ENCODE data around the gene RSPH3. TPM values are rescaled to one million over a fixed set of nuclear protein-coding genes. Genes with fewer than 3 reads are reported as not detected.

RSPH3 gene
- total and polyA plus RNA-seq, 2 of the 8 experiments (the other 6 are each of a cell fraction or from before 2014, with no cell fraction given) = 0.60 to 2.7 TPM

DNA sequence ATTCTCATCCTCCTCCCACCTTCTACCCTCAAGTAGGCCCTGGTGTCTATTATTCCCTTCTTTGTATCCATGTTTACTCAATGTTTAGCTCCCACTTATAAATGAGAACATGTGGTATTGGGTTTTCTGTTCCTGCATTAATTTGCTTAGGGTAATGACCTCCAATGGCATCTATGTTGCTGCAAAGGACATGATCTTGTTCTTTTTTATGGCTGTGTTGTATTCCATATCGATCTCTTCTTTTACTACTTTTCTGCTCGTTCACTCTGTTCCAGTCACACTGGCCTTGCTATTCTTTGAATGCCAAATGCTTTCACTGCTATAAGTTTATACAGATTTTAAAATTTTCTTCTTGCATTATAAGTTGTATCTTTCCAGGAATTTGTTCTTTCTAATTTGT, 57.7 kb downstream of the RSPH3 start:
- H2BK20ac ChIP-seq (ENCODE audit: low read length) = no peak overlapping the region
- no peak overlapping the region for H3K23ac ChIP-seq (ENCODE audit: insufficient read length)
- H3K14ac ChIP-seq (ENCODE audit: insufficient read length) = no peak overlapping the region
- H4K8ac ChIP-seq (ENCODE audit: extremely low read depth, insufficient read depth, low read length) = no peak overlapping the region
- no peak overlapping the region for H4K5ac ChIP-seq (ENCODE audit: insufficient read length, low read depth, low read length)
- H4K20me1 ChIP-seq (replicated peaks in 1 of 2; ENCODE audit: control insufficient read depth in 1 of 2, insufficient read depth in 2 of 2, low read length in 2 of 2) = no peaks in the 10 kb centered on the region
- no peaks in the 10 kb centered on the region; the same call in 1 of the 2 replicates for H3K79me1 ChIP-seq (ENCODE audit: low read depth, low read length)
- ChIA-PET POLR2A (ENCODE audit: partially characterized antibody) (interaction anchor here (0.6 kb wide), 1 partner anchor 130 kb away, joined by 3 read pairs; no protein-coding TSS in a partner anchor), CTCF (ENCODE audit: partially characterized antibody) (no interaction called here)
- no peak overlapping the region for H3K56ac ChIP-seq (replicated peaks; ENCODE audit: insufficient read length, low read depth, low read length)
- TF ChIP-seq BRCA1 (IDR thresholded peaks at IDR 0.05; ENCODE audit: low read depth, low read length) = no peak
- TF ChIP-seq CHD2 (IDR thresholded peaks at IDR 0.05; ENCODE audit: low read length) = no peak
- no peak for TF ChIP-seq HDAC6 (IDR thresholded peaks at IDR 0.05; ENCODE audit: low read depth, low read length)
- TF ChIP-seq JUN (IDR thresholded peaks at IDR 0.05; ENCODE audit: low read depth, low read length) = no peak
- no peak for TF ChIP-seq GTF2F1 (IDR thresholded peaks at IDR 0.05; ENCODE audit: borderline replicate concordance, low read depth, low read length)
- TF ChIP-seq SP4 (IDR thresholded peaks at IDR 0.05; ENCODE audit: low read length) = no peak
- no peak for TF ChIP-seq SP1 (IDR thresholded peaks at IDR 0.05; ENCODE audit: low read depth, low read length)
- TF ChIP-seq CREB1 (IDR thresholded peaks at IDR 0.05) = no peak
- TF ChIP-seq, protein P1, sequence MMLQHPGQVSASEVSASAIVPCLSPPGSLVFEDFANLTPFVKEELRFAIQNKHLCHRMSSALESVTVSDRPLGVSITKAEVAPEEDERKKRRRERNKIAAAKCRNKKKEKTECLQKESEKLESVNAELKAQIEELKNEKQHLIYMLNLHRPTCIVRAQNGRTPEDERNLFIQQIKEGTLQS (IDR thresholded peaks at IDR 0.05; ENCODE audit: insufficient read depth, low read depth, low read length) = no peak
- TF ChIP-seq TAF1 (IDR thresholded peaks at IDR 0.05; ENCODE audit: low read depth, low read length) = no peak
- no peak for TF ChIP-seq EGR1 (IDR thresholded peaks at IDR 0.05; ENCODE audit: borderline replicate concordance, low read depth, low read length)
- no peak overlapping the region for H3K4me2 ChIP-seq (ENCODE audit: insufficient read depth in 1 of 2, low read depth in 2 of 2, low read length in 2 of 2)
- H3K23me2 ChIP-seq (ENCODE audit: low read depth, low read length) = peaks cover 5% of the 10 kb centered on the region; the same call in 1 of the 2 replicates
- H3K79me2 ChIP-seq (ENCODE audit: control insufficient read depth in 1 of 2, insufficient read depth in 2 of 2, low read length in 2 of 2) = no peaks in the 10 kb centered on the region
- H2BK5ac ChIP-seq (ENCODE audit: low read depth, low read length) = no peak overlapping the region
- peaks cover 0 to 4% (median 0%) of the 10 kb centered on the region in 4 experiments; a peak in 2 of 7 replicates for H3K27me3 ChIP-seq (replicated peaks in 1 of 4; ENCODE audit: control insufficient read depth in 3 of 4, extremely low read depth in 1 of 4, insufficient read depth in 3 of 4, low read length in 3 of 4)
- no peak overlapping the region for H2AK5ac ChIP-seq (ENCODE audit: low read depth, low read length)
- no peak overlapping the region for H3K9ac ChIP-seq (replicated peaks in 1 of 4; ENCODE audit: extremely low read depth in 1 of 4, low read depth in 3 of 4, low read length in 3 of 4)
- H3K9me3 ChIP-seq (ENCODE audit: insufficient read depth in 2 of 2, low read depth in 1 of 2, low read length in 1 of 2) = no peaks in the 10 kb centered on the region; a peak in 1 of 4 replicates
- H2AFZ ChIP-seq (ENCODE audit: low read length) = no peak overlapping the region
- no peak overlapping the region for H2BK12ac ChIP-seq (ENCODE audit: low read depth, low read length)
- no peak overlapping the region for H2BK15ac ChIP-seq (ENCODE audit: low read length)
- H3K36me3 ChIP-seq (ENCODE audit: control insufficient read depth in 2 of 4, insufficient read depth in 4 of 4, low read length in 3 of 4) = no peaks in the 10 kb centered on the region
- 90% methylated on average over 2 of the region's 2 CpGs; no CpG with 5 or more reads in 1 of the 2 experiments for WGBS, 2 experiments (ENCODE audit: extremely low coverage in 1 of 2, insufficient coverage in 1 of 2, insufficient read length in 1 of 2, insufficient replicate concordance in 2 of 2, low coverage in 1 of 2, low lambda C conversion rate in 2 of 2, missing lambda C conversion rate in 1 of 2)
- FAIRE-seq = no peak
- H3K4ac ChIP-seq (replicated peaks; ENCODE audit: insufficient read length, low read depth, low read length) = no peak overlapping the region
- no peak overlapping the region for H2BK120ac ChIP-seq (replicated peaks; ENCODE audit: low read depth, low read length)
- no peak overlapping the region for H3K18ac ChIP-seq (ENCODE audit: extremely low read depth, low read length)
- H3K27ac ChIP-seq (ENCODE audit: low read depth, low read length) = no peak overlapping the region
- H3K4me1 ChIP-seq (replicated peaks in 1 of 4; ENCODE audit: control insufficient read depth in 3 of 4, insufficient read depth in 4 of 4, low read length in 3 of 4) = peaks cover 0 to 15% (median 6%) of the 10 kb centered on the region in 4 experiments; a peak in 6 of 7 replicates
- no peak overlapping the region for H4K91ac ChIP-seq (replicated peaks; ENCODE audit: insufficient read length, low read length)
- no peak overlapping the region for H3K4me3 ChIP-seq (ENCODE audit: extremely low read depth in 1 of 4, insufficient read depth in 2 of 4, low read depth in 3 of 4, low read length in 4 of 4)
- no peak for DNase-seq (ENCODE audit: low read depth in 1 of 2, low spot score in 2 of 2)

Measured in H1 (cell line).